Chondrocyte (in vitro differentiated cells): Measurements from ENCODE around the gene ELOB. TPM values are rescaled to one million over a fixed set of nuclear protein-coding genes. Genes with fewer than 3 reads are reported as not detected.

Experiments used
- DNase-seq: peaks from one replicate; pipeline ENCODE4 v3.0.0; 2021; ENCODE audit warnings: mixed read lengths, low spot score
- H3K27ac Mint-ChIP-seq: one replicate; pipeline ENCODE4 v1.8.0; 2021; ENCODE audit warnings: mild to moderate bottlenecking, moderate library complexity, mixed read lengths; ENCODE audit not compliant: unreplicated experiment
- H3K27me3 Mint-ChIP-seq: 2 replicates; pipeline ENCODE4 v1.8.0; 2021; ENCODE audit warnings: low read depth, mixed read lengths
- H3K36me3 Mint-ChIP-seq: 2 replicates; pipeline ENCODE4 v1.8.0; 2021; ENCODE audit warnings: low read depth, mixed read lengths
- H3K4me1 Mint-ChIP-seq: 2 replicates; pipeline ENCODE4 v1.8.0; 2021; ENCODE audit warnings: low read depth, mild to moderate bottlenecking, mixed read lengths
- H3K4me3 Mint-ChIP-seq: one replicate; pipeline ENCODE4 v1.8.0; 2021; ENCODE audit warnings: mild to moderate bottlenecking, moderate library complexity, mixed read lengths; ENCODE audit not compliant: unreplicated experiment
- H3K9me3 Mint-ChIP-seq: 2 replicates; pipeline ENCODE4 v1.8.0; 2021; ENCODE audit warnings: low read depth, mixed read lengths
- CTCF ChIP-seq: fragments of 200-600 bp; sonication (generic); IDR thresholded peaks from 2 replicates; pipeline ENCODE4 v1.5.0; 2021; ENCODE audit warnings: antibody characterized with exemption, mild to moderate bottlenecking, moderate library complexity
- total RNA-seq: library from RNA; stranded (reverse); gene quantifications from 3 replicates; pipeline ENCODE4 v1.2.1, GENCODE V29; 2021

The ELOB gene
- total RNA-seq, 1 donor from 2014 or later: 205 TPM

DNA sequence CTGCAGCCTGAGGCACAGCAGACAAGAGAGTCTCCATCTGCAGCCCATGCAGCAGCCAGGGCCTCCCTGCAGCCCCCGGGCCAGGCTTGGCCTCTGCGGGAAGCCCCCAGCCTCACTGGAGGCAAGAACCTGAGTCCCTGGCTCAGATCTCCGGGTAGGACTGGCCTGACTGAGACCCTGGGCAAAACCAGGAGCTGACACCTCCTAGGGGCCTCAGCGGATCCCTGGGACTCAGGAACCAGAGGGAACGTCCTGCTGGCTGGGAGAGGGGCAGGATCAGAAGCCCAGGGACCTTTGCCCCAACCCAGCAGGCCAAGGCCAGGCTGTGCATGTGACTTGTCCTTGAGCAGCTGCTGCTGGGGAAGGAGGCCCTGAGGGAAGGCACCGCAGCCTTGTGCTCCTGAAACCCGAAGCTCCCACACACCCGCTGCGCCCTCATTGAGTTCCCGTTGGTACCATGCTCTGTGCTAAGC is 38.3 kb upstream of the ELOB start:
- DNase-seq: peak; percentile 75
- no peak overlapping the region for H3K4me3 Mint-ChIP-seq
- H3K27ac Mint-ChIP-seq: no peak overlapping the region
- peaks cover 30% of the 10 kb centered on the region for H3K27me3 Mint-ChIP-seq
- H3K36me3 Mint-ChIP-seq: no peaks in the 10 kb centered on the region
- no peaks in the 10 kb centered on the region for H3K9me3 Mint-ChIP-seq
- no peak for TF ChIP-seq CTCF
- no peaks in the 10 kb centered on the region for H3K4me1 Mint-ChIP-seq

- Mint-ChIP-seq H3K36me3 (no peaks in the 10 kb centered on the region), H3K4me3 (no peak overlapping the region), H3K9me3 (no peaks in the 10 kb centered on the region), H3K27ac (no peak overlapping the region), H3K4me1 (no peaks in the 10 kb centered on the region), H3K27me3 (peaks cover 33% of the 10 kb centered on the region)
- peak; percentile 79 for DNase-seq
- no peak for TF ChIP-seq CTCF
Measured at GRCh38 chr16:2814551-2815298, 37.6 kb upstream of the ELOB start.

DNA sequence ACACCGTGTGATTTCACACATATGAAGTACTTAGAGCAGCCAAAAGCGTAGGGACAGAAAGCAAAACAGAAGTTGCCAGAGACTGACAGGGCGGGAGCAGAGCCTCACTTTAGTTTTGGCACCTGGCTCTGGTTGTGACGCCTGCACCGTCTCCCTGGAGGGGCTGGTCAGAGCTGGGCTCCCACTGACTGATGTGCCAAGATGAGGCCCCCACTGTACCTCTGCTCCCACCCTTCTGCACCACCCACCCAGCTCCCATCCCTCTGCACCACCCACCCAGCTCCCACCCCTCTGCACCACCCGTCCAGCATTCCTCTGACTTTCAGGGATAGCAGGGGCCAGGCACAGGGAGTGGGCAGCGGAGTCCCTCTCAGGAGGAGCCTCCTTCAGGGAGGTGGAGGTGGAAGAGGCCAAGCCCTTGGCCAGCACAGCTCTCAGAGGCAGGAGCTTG is 36.7 kb upstream of the ELOB start:
- Mint-ChIP-seq H3K27ac (no peak overlapping the region), H3K27me3 (peaks cover 38% of the 10 kb centered on the region), H3K4me3 (no peak overlapping the region), H3K9me3 (peaks cover 9% of the 10 kb centered on the region), H3K36me3 (peaks cover 1% of the 10 kb centered on the region), H3K4me1 (no peaks in the 10 kb centered on the region)
- DNase-seq: peak; percentile 62
- TF ChIP-seq CTCF: no peak

- DNase-seq: peak; percentile 54
- no peak overlapping the region for H3K27ac Mint-ChIP-seq
- H3K4me1 Mint-ChIP-seq: no peaks in the 10 kb centered on the region
- TF ChIP-seq CTCF: no peak
- H3K36me3 Mint-ChIP-seq: peaks cover 2% of the 10 kb centered on the region
- H3K4me3 Mint-ChIP-seq: no peak overlapping the region
- peaks cover 46% of the 10 kb centered on the region for H3K27me3 Mint-ChIP-seq
- peaks cover 12% of the 10 kb centered on the region for H3K9me3 Mint-ChIP-seq
Measured at GRCh38 chr16:2811703-2812471, 34.8 kb upstream of the ELOB start.

DNA sequence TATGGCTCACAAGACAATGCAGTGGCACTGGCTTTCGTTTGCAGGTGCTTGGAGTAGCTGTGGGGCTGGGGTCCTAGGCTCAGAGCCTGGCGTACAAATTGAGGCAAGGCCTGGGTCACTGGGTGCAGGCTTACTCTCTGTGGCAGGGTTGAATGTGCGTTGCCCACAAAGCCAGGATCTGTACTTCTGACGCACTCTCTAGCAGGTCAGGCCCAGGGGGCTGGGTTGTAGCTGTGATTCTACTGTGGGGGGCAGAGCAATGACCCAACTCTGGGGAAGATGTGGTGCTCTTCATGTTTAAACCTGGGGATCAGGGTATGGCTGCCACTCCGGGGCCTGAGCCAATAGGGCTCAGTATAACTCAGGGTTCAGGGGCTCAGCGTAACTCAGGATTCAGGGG is 33.6 kb upstream of the ELOB start:
- TF ChIP-seq CTCF: no peak
- H3K4me1 Mint-ChIP-seq: no peaks in the 10 kb centered on the region
- H3K9me3 Mint-ChIP-seq: peaks cover 12% of the 10 kb centered on the region
- H3K27ac Mint-ChIP-seq: no peak overlapping the region
- H3K4me3 Mint-ChIP-seq: no peak overlapping the region
- H3K36me3 Mint-ChIP-seq: peaks cover 2% of the 10 kb centered on the region
- DNase-seq: peak; percentile 38
- peaks cover 51% of the 10 kb centered on the region for H3K27me3 Mint-ChIP-seq
